MCF 10A (cell line): Measurements from ENCODE around the gene INPP5D. TPM values are rescaled to one million over a fixed set of nuclear protein-coding genes. Genes with fewer than 3 reads are reported as not detected.

ENCODE experiments used
- BruUV-seq: library from RNA; stranded (reverse); fragments of 400-500 nt; replicated peaks from 2 replicates; lab custom pipeline; 2021; lab: Mats Ljungman, UMichigan
- CTCF ChIA-PET: fragments of 300-600 bp; sonication (Branson Sonifier 250); formaldehyde crosslinking; extraction: SDS; loops from one replicate; lab custom pipeline; 2021; ENCODE audit warnings: antibody characterized with exemption, inconsistent platforms; lab: Yijun Ruan, JAX
- POLR2A ChIA-PET: fragments of 300-600, 350-650 bp; sonication (Branson Sonifier 250); formaldehyde crosslinking; extraction: SDS; loops from one replicate; lab custom pipeline; 2020; ENCODE audit warnings: antibody characterized with exemption, inconsistent platforms; lab: Yijun Ruan, JAX
- DNase-seq: peaks from one replicate; pipeline ENCODE4 v3.0.0-alpha.2; 2018; ENCODE audit not compliant: unreplicated experiment
- H3K27ac Mint-ChIP-seq: one replicate; pipeline ENCODE4 v1.8.0; 2022; ENCODE audit warnings: mild to moderate bottlenecking, low read depth, mixed read lengths; ENCODE audit not compliant: unreplicated experiment
- H3K27me3 Mint-ChIP-seq: one replicate; pipeline ENCODE4 v1.8.0; 2022; ENCODE audit warnings: mixed read lengths; ENCODE audit not compliant: insufficient read depth, unreplicated experiment
- H3K36me3 Mint-ChIP-seq: one replicate; pipeline ENCODE4 v1.8.0; 2022; ENCODE audit warnings: mild to moderate bottlenecking, moderate library complexity, mixed read lengths; ENCODE audit not compliant: insufficient read depth, unreplicated experiment
- H3K4me1 Mint-ChIP-seq: one replicate; pipeline ENCODE4 v1.8.0; 2022; ENCODE audit warnings: mixed read lengths; ENCODE audit not compliant: insufficient read depth, unreplicated experiment
- H3K4me3 Mint-ChIP-seq: one replicate; pipeline ENCODE4 v1.8.0; 2022; ENCODE audit warnings: mild to moderate bottlenecking, moderate library complexity, mixed read lengths; ENCODE audit not compliant: unreplicated experiment
- H3K9me3 Mint-ChIP-seq: one replicate; pipeline ENCODE4 v1.8.0; 2022; ENCODE audit warnings: mixed read lengths; ENCODE audit not compliant: unreplicated experiment
- intact Hi-C: fragments of 100-400 bp; cut with micrococcal nuclease; formaldehyde crosslinking; loops from 2 replicates; pipeline ENCODE4 v1.14.1; 2022
- total RNA-seq: library from RNA; stranded (reverse); gene quantifications from 2 replicates; pipeline ENCODE4 v1.2.3, GENCODE V29; 2022
- TF ChIP-seq, protein P1 (sequence below): fragments of 200-600 bp; IDR thresholded peaks from one replicate; pipeline ENCODE4 v1.8.0; 2022; ENCODE audit warnings: antibody characterized with exemption, mild to moderate bottlenecking; ENCODE audit not compliant: unreplicated experiment

The INPP5D gene
- total RNA-seq, 1 experiment from 2014 or later = 64.9 TPM

DNA sequence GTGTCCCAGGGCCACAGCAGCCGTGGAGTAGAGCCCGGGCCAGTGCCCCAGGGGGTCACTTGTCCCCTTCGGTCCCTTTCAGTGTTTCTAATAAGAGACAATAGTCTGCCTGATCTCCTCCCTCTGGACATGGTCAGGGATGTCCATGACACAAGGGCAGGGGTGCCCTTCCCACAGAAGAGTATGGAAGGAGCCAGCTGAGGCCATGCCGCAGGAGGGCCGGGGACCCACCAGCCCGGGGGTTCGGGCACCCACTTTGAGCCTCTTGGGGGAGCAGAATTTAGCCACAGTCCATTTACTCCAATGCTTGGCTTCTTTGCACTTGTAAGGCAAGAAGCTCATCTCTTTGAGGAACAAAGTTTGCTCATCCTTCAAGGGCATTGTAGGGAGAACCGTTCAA lies 102.6 kb downstream of the INPP5D start:
- no peak overlapping the region for H3K4me3 Mint-ChIP-seq
- no peaks in the 10 kb centered on the region for H3K27me3 Mint-ChIP-seq
- BruUV-seq = no TSS peak
- intact Hi-C loops = no loop called here
- H3K9me3 Mint-ChIP-seq = no peaks in the 10 kb centered on the region
- ChIA-PET CTCF (interaction anchor here (0.6 kb wide), 1 partner anchor 13 kb away, joined by 3 read pairs; no protein-coding TSS in a partner anchor), POLR2A (interaction anchor here (0.8 to 2.5 kb wide), 4 partner anchors 11 to 21 kb away, joined by 3 to 7 read pairs (median 3); no protein-coding TSS in a partner anchor)
- TF ChIP-seq, protein P1, sequence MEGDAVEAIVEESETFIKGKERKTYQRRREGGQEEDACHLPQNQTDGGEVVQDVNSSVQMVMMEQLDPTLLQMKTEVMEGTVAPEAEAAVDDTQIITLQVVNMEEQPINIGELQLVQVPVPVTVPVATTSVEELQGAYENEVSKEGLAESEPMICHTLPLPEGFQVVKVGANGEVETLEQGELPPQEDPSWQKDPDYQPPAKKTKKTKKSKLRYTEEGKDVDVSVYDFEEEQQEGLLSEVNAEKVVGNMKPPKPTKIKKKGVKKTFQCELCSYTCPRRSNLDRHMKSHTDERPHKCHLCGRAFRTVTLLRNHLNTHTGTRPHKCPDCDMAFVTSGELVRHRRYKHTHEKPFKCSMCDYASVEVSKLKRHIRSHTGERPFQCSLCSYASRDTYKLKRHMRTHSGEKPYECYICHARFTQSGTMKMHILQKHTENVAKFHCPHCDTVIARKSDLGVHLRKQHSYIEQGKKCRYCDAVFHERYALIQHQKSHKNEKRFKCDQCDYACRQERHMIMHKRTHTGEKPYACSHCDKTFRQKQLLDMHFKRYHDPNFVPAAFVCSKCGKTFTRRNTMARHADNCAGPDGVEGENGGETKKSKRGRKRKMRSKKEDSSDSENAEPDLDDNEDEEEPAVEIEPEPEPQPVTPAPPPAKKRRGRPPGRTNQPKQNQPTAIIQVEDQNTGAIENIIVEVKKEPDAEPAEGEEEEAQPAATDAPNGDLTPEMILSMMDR = no peak
- no peak for DNase-seq
- no peaks in the 10 kb centered on the region for H3K4me1 Mint-ChIP-seq
- H3K36me3 Mint-ChIP-seq = peaks cover 58% of the 10 kb centered on the region
- H3K27ac Mint-ChIP-seq = no peak overlapping the region

DNA sequence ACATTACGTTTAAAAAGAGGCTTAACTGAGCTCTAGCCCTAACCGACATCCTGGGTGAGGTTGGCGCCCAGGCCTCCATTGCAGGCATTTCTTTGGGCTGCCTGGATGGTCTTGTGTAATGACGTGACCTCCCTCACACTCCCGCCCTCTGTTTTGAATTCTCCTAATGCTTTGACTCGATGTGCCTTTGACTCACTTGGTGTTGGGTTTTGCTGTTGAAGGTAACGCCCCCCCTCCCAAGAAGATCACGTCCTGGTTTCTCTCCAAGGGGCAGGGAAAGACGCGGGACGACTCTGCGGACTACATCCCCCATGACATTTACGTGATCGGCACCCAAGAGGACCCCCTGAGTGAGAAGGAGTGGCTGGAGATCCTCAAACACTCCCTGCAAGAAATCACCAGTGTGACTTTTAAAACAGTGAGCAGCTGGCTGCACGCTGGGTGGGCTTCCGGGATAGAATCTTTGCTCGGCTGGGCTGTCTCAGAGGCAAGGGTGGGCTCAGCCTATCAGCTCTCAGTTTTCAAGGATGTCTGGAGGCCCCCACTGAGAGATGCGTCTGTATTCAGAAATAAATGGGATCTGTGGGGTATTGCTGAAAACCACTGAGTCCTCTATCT lies 103.5 kb downstream of the INPP5D start:
- H3K36me3 Mint-ChIP-seq = peaks cover 55% of the 10 kb centered on the region
- no peaks in the 10 kb centered on the region for H3K4me1 Mint-ChIP-seq
- CTCF ChIA-PET = no interaction called here
- intact Hi-C loops = no loop called here
- no peak for DNase-seq
- no peaks in the 10 kb centered on the region for H3K9me3 Mint-ChIP-seq
- TF ChIP-seq, protein P1 = no peak
- POLR2A ChIA-PET = interaction anchor here (1.2 to 2.5 kb wide), 2 partner anchors 10 to 21 kb away, joined by 3 to 7 read pairs; no protein-coding TSS in a partner anchor
- no peaks in the 10 kb centered on the region for H3K27me3 Mint-ChIP-seq
- H3K4me3 Mint-ChIP-seq = no peak overlapping the region
- no peak overlapping the region for H3K27ac Mint-ChIP-seq
- no TSS peak for BruUV-seq

DNA sequence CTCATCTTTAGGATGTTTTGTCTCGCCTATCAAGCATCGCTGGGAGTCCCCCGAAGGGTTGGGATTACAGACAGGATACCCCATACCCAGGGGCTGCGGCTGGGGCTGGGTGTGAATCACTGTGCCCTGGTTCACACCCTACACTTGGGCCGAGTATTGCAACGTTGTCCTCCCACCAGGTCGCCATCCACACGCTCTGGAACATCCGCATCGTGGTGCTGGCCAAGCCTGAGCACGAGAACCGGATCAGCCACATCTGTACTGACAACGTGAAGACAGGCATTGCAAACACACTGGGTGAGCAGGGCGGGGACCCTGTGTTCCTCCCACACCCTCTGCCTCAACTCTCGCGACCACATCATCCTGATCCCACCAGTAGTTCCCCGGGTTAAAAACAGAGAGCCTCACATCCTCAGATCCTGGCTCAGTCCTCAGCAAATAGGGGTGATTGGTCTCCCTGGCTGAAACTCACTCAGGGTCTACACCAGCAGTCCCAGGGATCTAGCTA lies 104.0 kb downstream of the INPP5D start:
- POLR2A ChIA-PET = interaction anchor here (0.6 to 2.5 kb wide), 3 partner anchors 10 to 176 kb away, joined by 3 to 7 read pairs (median 3); no protein-coding TSS in a partner anchor
- no peaks in the 10 kb centered on the region for H3K27me3 Mint-ChIP-seq
- H3K27ac Mint-ChIP-seq = no peak overlapping the region
- intact Hi-C loops = no loop called here
- no peak for DNase-seq
- no peak overlapping the region for H3K4me3 Mint-ChIP-seq
- H3K36me3 Mint-ChIP-seq = peaks cover 55% of the 10 kb centered on the region
- H3K9me3 Mint-ChIP-seq = no peaks in the 10 kb centered on the region
- CTCF ChIA-PET = no interaction called here
- H3K4me1 Mint-ChIP-seq = no peaks in the 10 kb centered on the region
- TF ChIP-seq, protein P1 = no peak
- no TSS peak for BruUV-seq

DNA sequence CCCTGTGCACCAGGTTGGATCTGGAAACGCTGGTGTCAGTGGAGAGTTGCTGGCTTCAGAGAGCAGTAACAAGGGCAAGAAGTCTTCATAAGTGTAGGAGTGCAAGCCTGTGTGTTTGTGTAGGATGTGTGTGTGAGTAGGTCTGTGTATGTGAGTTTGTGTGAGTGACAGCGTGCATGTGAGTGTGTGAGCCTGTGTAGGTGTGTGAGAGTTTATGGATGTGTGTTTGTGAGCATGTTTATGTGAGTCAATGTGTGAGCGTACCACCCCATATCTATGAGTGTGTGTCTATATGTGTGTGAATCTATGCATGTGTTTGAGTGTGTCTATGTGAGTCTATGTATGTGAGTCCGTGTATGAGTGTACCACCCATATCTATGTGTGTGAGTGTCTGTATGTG lies 104.8 kb downstream of the INPP5D start:
- ChIA-PET POLR2A (interaction anchor here (0.6 kb wide), 1 partner anchor 177 kb away, joined by 3 read pairs; no protein-coding TSS in a partner anchor), CTCF (no interaction called here)
- H3K27ac Mint-ChIP-seq = no peak overlapping the region
- DNase-seq = no peak
- BruUV-seq = no TSS peak
- no peaks in the 10 kb centered on the region for H3K4me1 Mint-ChIP-seq
- intact Hi-C loops = no loop called here
- H3K9me3 Mint-ChIP-seq = no peaks in the 10 kb centered on the region
- no peak overlapping the region for H3K4me3 Mint-ChIP-seq
- H3K36me3 Mint-ChIP-seq = peaks cover 55% of the 10 kb centered on the region
- no peaks in the 10 kb centered on the region for H3K27me3 Mint-ChIP-seq
- TF ChIP-seq, protein P1 = no peak
